CD14-positive monocyte (primary cell): ENCODE measurements around the gene EPHA6. TPM values are rescaled to one million over a fixed set of nuclear protein-coding genes. Genes with fewer than 3 reads are reported as not detected.

Source experiments
- DNase-seq, 3 donors: peaks; one replicate each; pipeline ENCODE4 v3.0.0-alpha.2; 2011 to 2022
- H2AFZ ChIP-seq: 2 replicates; pipeline ENCODE4 v1.6.0; 2012; ENCODE audit warnings: mild to moderate bottlenecking, low read depth, low read length, inconsistent platforms; ENCODE audit not compliant: insufficient read depth, poor library complexity, severe bottlenecking
- H3K27ac ChIP-seq, 2 donors: 1 replicate in 1 of 2; 2 replicates in 1 of 2; pipeline ENCODE4 v1.5.1; 2012 to 2013; ENCODE audit warnings: low read length in 2 of 2, control low read depth in 1 of 2, inconsistent platforms in 1 of 2, low read depth in 1 of 2, mild to moderate bottlenecking in 1 of 2
- H3K27me3 ChIP-seq, 2 donors: one replicate each; pipeline versions ENCODE4 v1.6.0 to v1.6.1; 2011 to 2013; ENCODE audit warnings: low read length in 2 of 2; ENCODE audit not compliant: control insufficient read depth in 2 of 2, insufficient read depth in 2 of 2
- H3K36me3 ChIP-seq, 2 donors: replicated peaks in 1 of 2; 1 replicate in 1 of 2; 2 replicates in 1 of 2; pipeline versions ENCODE4 v1.5.1 to v1.6.1; 2012 to 2013; ENCODE audit warnings: low read length in 2 of 2, control low read depth in 1 of 2, inconsistent platforms in 1 of 2, mild to moderate bottlenecking in 1 of 2; ENCODE audit not compliant: insufficient read depth in 2 of 2, control insufficient read depth in 1 of 2
- H3K4me1 ChIP-seq, 2 donors: 1 replicate in 1 of 2; 2 replicates in 1 of 2; pipeline versions ENCODE4 v1.5.1 to v1.6.1; 2012 to 2013; ENCODE audit warnings: low read length in 2 of 2, control low read depth in 1 of 2, inconsistent platforms in 1 of 2, mild to moderate bottlenecking in 1 of 2, moderate library complexity in 1 of 2; ENCODE audit not compliant: insufficient read depth in 2 of 2, control insufficient read depth in 1 of 2
- H3K4me2 ChIP-seq: replicated peaks from 2 replicates; pipeline ENCODE3; 2012; ENCODE audit warnings: low read length, moderate library complexity, mild to moderate bottlenecking; ENCODE audit not compliant: poor library complexity, severe bottlenecking; ENCODE audit errors: extremely low read depth
- H3K4me3 ChIP-seq, 3 experiments: fragments of 200-600 bp in 1 of 3; sonication (generic) in 1 of 3; replicated peaks in 1 of 3; 1 replicate in 2 of 3; 2 replicates in 1 of 3; pipeline ENCODE4 v1.5.1; 2011 to 2013; ENCODE audit warnings: low read length in 3 of 3, mild to moderate bottlenecking in 3 of 3, control low read depth in 2 of 3, low read depth in 2 of 3, inconsistent platforms in 1 of 3, moderate library complexity in 1 of 3
- H3K79me2 ChIP-seq: 2 replicates; pipeline ENCODE4 v1.6.0; 2012; ENCODE audit warnings: mild to moderate bottlenecking, control low read depth, inconsistent platforms, low read length, moderate library complexity; ENCODE audit not compliant: insufficient read depth
- H3K9ac ChIP-seq: 2 replicates; pipeline ENCODE4 v1.6.0; 2017; ENCODE audit warnings: low read length, mild to moderate bottlenecking; ENCODE audit not compliant: insufficient read depth, poor library complexity, severe bottlenecking
- H3K9me3 ChIP-seq, 2 donors: replicated peaks in 1 of 2; 1 replicate in 1 of 2; 2 replicates in 1 of 2; pipeline versions ENCODE4 v1.5.1 to v1.6.1; 2012 to 2013; ENCODE audit warnings: low read length in 2 of 2, control low read depth in 1 of 2; ENCODE audit not compliant: control insufficient read depth in 1 of 2, insufficient read depth in 1 of 2
- H4K20me1 ChIP-seq: 2 replicates; pipeline ENCODE4 v1.6.0; 2012; ENCODE audit warnings: mild to moderate bottlenecking, low read length, control low read depth, moderate library complexity; ENCODE audit not compliant: insufficient read depth
- H3K27ac Mint-ChIP-seq, 7 donors: one replicate each; pipeline ENCODE4 v1.8.0; 2020; ENCODE audit warnings: mild to moderate bottlenecking in 7 of 7, mixed read lengths in 7 of 7, moderate library complexity in 6 of 7, inconsistent platforms in 2 of 7
- H3K27me3 Mint-ChIP-seq, 3 donors: one replicate each; pipeline ENCODE4 v1.8.0; 2021 to 2022; ENCODE audit warnings: low read depth in 3 of 3, mild to moderate bottlenecking in 3 of 3, mixed read lengths in 3 of 3, moderate library complexity in 3 of 3, inconsistent platforms in 1 of 3
- H3K36me3 Mint-ChIP-seq, 2 donors: one replicate each; pipeline ENCODE4 v1.8.0; 2020; ENCODE audit warnings: mixed read lengths in 2 of 2, inconsistent platforms in 1 of 2, mild to moderate bottlenecking in 1 of 2
- H3K4me1 Mint-ChIP-seq: one replicate; pipeline ENCODE4 v1.8.0; 2020; ENCODE audit warnings: mild to moderate bottlenecking, mixed read lengths
- H3K4me3 Mint-ChIP-seq, 2 donors: one replicate each; pipeline ENCODE4 v1.8.0; 2020; ENCODE audit warnings: mild to moderate bottlenecking in 2 of 2, mixed read lengths in 2 of 2, moderate library complexity in 1 of 2
- H3K9me3 Mint-ChIP-seq, 7 donors: one replicate each; pipeline ENCODE4 v1.8.0; 2020 to 2022; ENCODE audit warnings: mixed read lengths in 7 of 7, mild to moderate bottlenecking in 6 of 7, moderate library complexity in 6 of 7, inconsistent platforms in 2 of 7
- CTCF ChIP-seq: fragments of 200-600 bp; IDR thresholded peaks from one replicate; pipeline ENCODE4 v1.8.0; 2022; ENCODE audit warnings: antibody characterized with exemption, mild to moderate bottlenecking
- whole genome bisulfite sequencing: methylation state at CpG from one replicate; pipeline ENCODE4 v1.1.5; 2013; ENCODE audit warnings: missing lambda C conversion rate; ENCODE audit not compliant: insufficient coverage; 5-methylcytosine and 5-hydroxymethylcytosine counted together
- intact Hi-C, 2 donors: fragments of 100-400 bp; cut with micrococcal nuclease; formaldehyde crosslinking; loops; one replicate each; pipeline versions ENCODE4 v1.15.0 to v1.15.1; 2023
- polyA plus RNA-seq, 3 donors: library from polyadenylated mRNA; depleted of rRNA in 1 of 3; unstranded in 2 of 3; stranded (reverse) in 1 of 3; fragments of 300-500 nt in 2 of 3; fragments of >200 nt in 1 of 3; fragmentation: Illumina TruSeq in 2 of 3; gene quantifications; 1 replicate in 2 of 3; 2 replicates in 1 of 3; pipeline ENCODE4 v1.2.3, GENCODE V29; 2012 to 2021

EPHA6 gene
- polyA plus RNA-seq, 3 donors, result not detected

- Mint-ChIP-seq H3K27me3 (no peaks in the 10 kb centered on the region), H3K4me1 (no peaks in the 10 kb centered on the region), H3K36me3 (no peaks in the 10 kb centered on the region), H3K9me3 (peaks cover 0 to 4% (median 2%) of the 10 kb centered on the region in 7 donors), H3K27ac (no peak overlapping the region), H3K4me3 (no peak overlapping the region)
- Histone ChIP-seq H3K9me3 (peaks cover 3 to 4% of the 10 kb centered on the region in 2 donors), H3K4me3 (no peak overlapping the region), H3K79me2 (no peaks in the 10 kb centered on the region), H3K27ac (no peak overlapping the region), H4K20me1 (no peaks in the 10 kb centered on the region), H3K4me2 (no peak overlapping the region), H3K9ac (no peak overlapping the region), H3K4me1 (no peaks in the 10 kb centered on the region), H3K36me3 (no peaks in the 10 kb centered on the region), H2AFZ (no peak overlapping the region), H3K27me3 (no peaks in the 10 kb centered on the region)
- intact Hi-C loops, result no loop called here
- no peak for DNase-seq
- WGBS, result no CpG with 5 or more reads among the region's 4 CpGs
- TF ChIP-seq CTCF, result no peak
Measured at GRCh38 chr3:96958856-96959255, 144.5 kb downstream of the EPHA6 start.

GRCh38 chr3:96959474-96959873 is 145.1 kb downstream of the EPHA6 start:
- no peak overlapping the region for H3K4me3 Mint-ChIP-seq
- intact Hi-C loops, result no loop called here
- Histone ChIP-seq H3K27me3 (no peaks in the 10 kb centered on the region), H4K20me1 (no peaks in the 10 kb centered on the region), H3K36me3 (no peaks in the 10 kb centered on the region), H3K4me3 (no peak overlapping the region), H3K4me2 (no peak overlapping the region), H3K79me2 (no peaks in the 10 kb centered on the region), H3K27ac (no peak overlapping the region), H3K9me3 (peaks cover 3 to 4% of the 10 kb centered on the region in 2 donors), H2AFZ (no peak overlapping the region), H3K4me1 (no peaks in the 10 kb centered on the region), H3K9ac (no peak overlapping the region)
- H3K4me1 Mint-ChIP-seq, result no peaks in the 10 kb centered on the region
- H3K27ac Mint-ChIP-seq, result no peak overlapping the region
- no peak for TF ChIP-seq CTCF
- WGBS, result no CpG with 5 or more reads among the region's 1 CpG
- H3K9me3 Mint-ChIP-seq, result peaks cover 0 to 4% (median 2%) of the 10 kb centered on the region in 7 donors
- DNase-seq, result no peak
- H3K27me3 Mint-ChIP-seq, result no peaks in the 10 kb centered on the region
- no peaks in the 10 kb centered on the region for H3K36me3 Mint-ChIP-seq
